Fibroblast of pulmonary artery (primary cell): Measurements from ENCODE around the gene BAHCC1.

Experiments
- DNase-seq: peaks from one replicate; pipeline ENCODE4 v3.0.0-alpha.2; 2010; ENCODE audit warnings: low read depth
- H3K4me3 ChIP-seq: replicated peaks from 2 replicates; pipeline ENCODE4 v1.5.1; 2011; ENCODE audit warnings: low read depth, mild to moderate bottlenecking, control low read depth, low read length, moderate library complexity
- TF ChIP-seq, protein P1 (sequence below): IDR thresholded peaks from 2 replicates; pipeline ENCODE4 v1.5.1; 2011; ENCODE audit warnings: mild to moderate bottlenecking, control low read depth, low read length, inconsistent platforms; ENCODE audit errors: missing control alignments

Gene BAHCC1

DNA sequence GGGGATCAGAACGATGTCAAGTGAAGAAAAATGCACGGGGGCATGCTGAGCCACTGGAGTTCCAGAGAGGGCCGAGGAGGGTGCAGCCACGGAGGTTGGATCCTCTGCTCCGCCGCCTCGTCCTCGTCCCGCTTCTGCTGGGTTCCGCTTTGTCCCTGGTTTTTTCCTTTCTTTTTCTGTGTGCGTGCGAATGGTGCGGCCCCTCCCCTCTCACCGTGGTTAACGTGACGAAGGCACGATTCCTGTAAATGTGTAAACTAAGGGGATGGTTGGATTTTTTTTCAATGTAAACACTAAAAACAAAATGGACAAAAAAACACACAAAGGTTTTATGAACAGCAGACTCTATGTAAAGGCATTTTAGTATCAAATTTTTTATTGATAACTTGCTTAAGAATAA, 70.7 kb downstream of the BAHCC1 start:
- no peak overlapping the region for H3K4me3 ChIP-seq
- DNase-seq = no peak
- TF ChIP-seq, protein P1, sequence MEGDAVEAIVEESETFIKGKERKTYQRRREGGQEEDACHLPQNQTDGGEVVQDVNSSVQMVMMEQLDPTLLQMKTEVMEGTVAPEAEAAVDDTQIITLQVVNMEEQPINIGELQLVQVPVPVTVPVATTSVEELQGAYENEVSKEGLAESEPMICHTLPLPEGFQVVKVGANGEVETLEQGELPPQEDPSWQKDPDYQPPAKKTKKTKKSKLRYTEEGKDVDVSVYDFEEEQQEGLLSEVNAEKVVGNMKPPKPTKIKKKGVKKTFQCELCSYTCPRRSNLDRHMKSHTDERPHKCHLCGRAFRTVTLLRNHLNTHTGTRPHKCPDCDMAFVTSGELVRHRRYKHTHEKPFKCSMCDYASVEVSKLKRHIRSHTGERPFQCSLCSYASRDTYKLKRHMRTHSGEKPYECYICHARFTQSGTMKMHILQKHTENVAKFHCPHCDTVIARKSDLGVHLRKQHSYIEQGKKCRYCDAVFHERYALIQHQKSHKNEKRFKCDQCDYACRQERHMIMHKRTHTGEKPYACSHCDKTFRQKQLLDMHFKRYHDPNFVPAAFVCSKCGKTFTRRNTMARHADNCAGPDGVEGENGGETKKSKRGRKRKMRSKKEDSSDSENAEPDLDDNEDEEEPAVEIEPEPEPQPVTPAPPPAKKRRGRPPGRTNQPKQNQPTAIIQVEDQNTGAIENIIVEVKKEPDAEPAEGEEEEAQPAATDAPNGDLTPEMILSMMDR = no peak

GRCh38 chr17:81466564-81467472, 71.6 kb downstream of the BAHCC1 start:
- H3K4me3 ChIP-seq = no peak overlapping the region
- no peak for DNase-seq
- TF ChIP-seq, protein P1 = no peak

- H3K4me3 ChIP-seq = no peak overlapping the region
- DNase-seq = no peak
- TF ChIP-seq, protein P1 = no peak
Measured at GRCh38 chr17:81468111-81468769, 73.0 kb downstream of the BAHCC1 start.

DNA sequence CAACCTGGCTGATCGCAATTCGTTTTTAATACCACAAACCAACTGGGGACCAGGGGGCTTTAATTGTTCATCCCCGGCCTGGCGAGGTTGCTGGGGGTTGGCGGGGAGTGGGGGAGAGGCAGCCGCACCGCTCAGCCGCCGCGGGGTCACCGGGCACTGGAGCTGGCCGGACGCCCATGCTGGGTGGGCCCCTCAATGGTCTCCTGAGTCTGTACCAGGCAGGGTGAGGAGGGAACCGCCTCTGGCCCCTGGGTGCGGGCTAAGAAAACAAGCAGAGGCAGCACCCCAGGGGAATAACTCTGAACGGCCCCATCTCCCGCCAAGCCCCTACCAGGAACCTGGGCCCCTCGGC, 73.5 kb downstream of the BAHCC1 start:
- H3K4me3 ChIP-seq = no peak overlapping the region
- TF ChIP-seq, protein P1 = no peak
- DNase-seq = no peak

GRCh38 chr17:81469266-81469665, 74.0 kb downstream of the BAHCC1 start:
- TF ChIP-seq, protein P1 = no peak

GRCh38 chr17:81470270-81470943, 75.2 kb downstream of the BAHCC1 start:
- no peak overlapping the region for H3K4me3 ChIP-seq
- no peak for DNase-seq
- TF ChIP-seq, protein P1 = no peak

More at GRCh38 chr17:81469266-81469665, 74.0 kb downstream of the BAHCC1 start:
- no peak for DNase-seq
- H3K4me3 ChIP-seq = no peak overlapping the region
